ENCODE measurements around the gene ZNF618. TPM values are rescaled to one million over a fixed set of nuclear protein-coding genes. Genes with fewer than 3 reads are reported as not detected.

ZNF618 gene
- total RNA-seq, 1 experiment from 2014 or later = 22.0 TPM

- H3K36me3 Mint-ChIP-seq = peaks cover 2% of the 10 kb centered on the region; the same call in 1 of the 2 replicates
- TF ChIP-seq FOXP1 (CRISPR knock-in tag; IDR thresholded peaks at IDR 0.05; ENCODE audit: borderline replicate concordance) (no peak), NFATC4 (CRISPR knock-in tag; IDR thresholded peaks at IDR 0.05) (no peak), ELF4 (CRISPR knock-in tag; IDR thresholded peaks at IDR 0.05; ENCODE audit: low read depth) (no peak), OVOL2 (CRISPR knock-in tag; IDR thresholded peaks at IDR 0.05; ENCODE audit: borderline replicate concordance) (no peak), SMAD4 (CRISPR knock-in tag; IDR thresholded peaks at IDR 0.05) (no peak), ATF2 (CRISPR knock-in tag; IDR thresholded peaks at IDR 0.05; ENCODE audit: borderline replicate concordance, low read depth) (no peak), ZNF219 (CRISPR knock-in tag; IDR thresholded peaks at IDR 0.05; ENCODE audit: borderline replicate concordance) (no peak), ZNF263 (CRISPR knock-in tag; IDR thresholded peaks at IDR 0.05; ENCODE audit: low read depth) (no peak), AR (CRISPR knock-in tag; IDR thresholded peaks at IDR 0.05) (no peak), FOXJ3 (CRISPR knock-in tag; IDR thresholded peaks at IDR 0.05; ENCODE audit: borderline replicate concordance) (no peak), ZNF416 (CRISPR knock-in tag; IDR thresholded peaks at IDR 0.05) (no peak), AFF4 (CRISPR knock-in tag; IDR thresholded peaks at IDR 0.05; ENCODE audit: borderline replicate concordance) (no peak)
- no peaks in the 10 kb centered on the region for H3K9me3 Mint-ChIP-seq
- ATAC-seq (no peak), DNase-seq (ENCODE audit: low spot score) (no peak)
- H3K27me3 Mint-ChIP-seq (ENCODE audit: low read depth) = peaks cover 55% of the 10 kb centered on the region
- H3K27ac Mint-ChIP-seq = no peak overlapping the region
- H3K4me1 Mint-ChIP-seq = peaks cover 31% of the 10 kb centered on the region
- ChIA-PET CTCF (interaction anchor here (1.1 kb wide), 1 partner anchor 236 kb away, joined by 3 read pairs; no protein-coding TSS in a partner anchor), POLR2A (no interaction called here)
- H3K4me3 Mint-ChIP-seq = no peak overlapping the region
These were observed 3.5 kb upstream of the ZNF618 start for GRCh38 chr9:113872485-113873143.

GRCh38 chr9:113873446-113873845 lies 2.7 kb upstream of the ZNF618 start:
- DNase-seq (ENCODE audit: low spot score) (no peak), ATAC-seq (peak; percentile 52)
- peaks cover 2% of the 10 kb centered on the region; the same call in 1 of the 2 replicates for H3K36me3 Mint-ChIP-seq
- peaks cover 39% of the 10 kb centered on the region for H3K4me1 Mint-ChIP-seq
- H3K4me3 Mint-ChIP-seq = no peak overlapping the region
- POLR2A ChIA-PET = no interaction called here
- peaks cover 55% of the 10 kb centered on the region for H3K27me3 Mint-ChIP-seq (ENCODE audit: low read depth)
- TF ChIP-seq TEAD1 (CRISPR knock-in tag; IDR thresholded peaks at IDR 0.05) (0 out of 2 replicates have a peak, but pooled peaks have one; percentile 26), E2F5 (CRISPR knock-in tag; IDR thresholded peaks at IDR 0.05) (no peak)
- no peak overlapping the region for H3K27ac Mint-ChIP-seq
- CTCF ChIA-PET = interaction anchor here (1.1 to 1.4 kb wide), 2 partner anchors 209 to 235 kb away, joined by 3 to 5 read pairs; no protein-coding TSS in a partner anchor
- no peaks in the 10 kb centered on the region for H3K9me3 Mint-ChIP-seq
